GM23248 (cell line): ENCODE measurements around the gene GRK3. TPM values are rescaled to one million over a fixed set of nuclear protein-coding genes. Genes with fewer than 3 reads are reported as not detected.
"Not testable (repeated sequence)": the region's sequence is repeated elsewhere in the genome, so short reads cannot be mapped to it uniquely, and the experiment has no call there.

ENCODE experiments used
- DNase-seq: peaks from one replicate; pipeline ENCODE4 v3.0.0-alpha.2; 2015
- H2AFZ ChIP-seq: fragments of 200-600 bp; sonication (generic); 2 replicates; pipeline ENCODE4 v1.6.1; 2016; ENCODE audit warnings: antibody characterized with exemption
- H3F3A ChIP-seq: fragments of 200-600 bp; sonication (generic); 2 replicates; pipeline ENCODE4 v1.6.1; 2016; ENCODE audit warnings: mild to moderate bottlenecking, antibody characterized with exemption, mixed run types; ENCODE audit not compliant: insufficient read depth
- H3K27ac ChIP-seq: fragments of 200-600 bp; sonication (generic); 2 replicates; pipeline ENCODE4 v1.5.1; 2016; ENCODE audit warnings: mild to moderate bottlenecking
- H3K27me3 ChIP-seq: fragments of 200-600 bp; sonication (generic); replicated peaks from 2 replicates; pipeline ENCODE4 v1.6.1; 2016; ENCODE audit warnings: mild to moderate bottlenecking; ENCODE audit not compliant: insufficient read depth
- H3K36me3 ChIP-seq: fragments of 200-600 bp; sonication (generic); 2 replicates; pipeline ENCODE4 v1.6.1; 2016; ENCODE audit warnings: low read depth, mild to moderate bottlenecking
- H3K4me1 ChIP-seq: fragments of 200-600 bp; sonication (generic); 2 replicates; pipeline ENCODE4 v1.6.1; 2016; ENCODE audit warnings: mild to moderate bottlenecking; ENCODE audit not compliant: insufficient read depth
- H3K4me2 ChIP-seq: fragments of 200-600 bp; sonication (generic); one replicate; pipeline ENCODE4 v1.6.1; 2016; ENCODE audit warnings: mild to moderate bottlenecking; ENCODE audit not compliant: unreplicated experiment
- H3K4me3 ChIP-seq: fragments of 200-600 bp; sonication (generic); 2 replicates; pipeline ENCODE4 v1.5.1; 2016; ENCODE audit warnings: mild to moderate bottlenecking
- H3K79me2 ChIP-seq: fragments of 200-600 bp; sonication (generic); 2 replicates; pipeline ENCODE4 v1.6.1; 2016; ENCODE audit warnings: mild to moderate bottlenecking; ENCODE audit not compliant: insufficient read depth
- H3K9ac ChIP-seq: fragments of 200-600 bp; sonication (generic); 2 replicates; pipeline ENCODE4 v1.6.1; 2016; ENCODE audit warnings: mild to moderate bottlenecking
- H3K9me2 ChIP-seq: fragments of 200-600 bp; sonication (generic); 2 replicates; pipeline ENCODE4 v1.6.1; 2016; ENCODE audit warnings: mixed run types, mild to moderate bottlenecking, moderate library complexity; ENCODE audit not compliant: insufficient read depth
- H3K9me3 ChIP-seq: fragments of 200-600 bp; sonication (generic); one replicate; pipeline ENCODE4 v1.6.1; 2017; ENCODE audit warnings: low read depth
- H4K20me1 ChIP-seq: fragments of 200-600 bp; sonication (generic); 2 replicates; pipeline ENCODE4 v1.6.0; 2016; ENCODE audit not compliant: insufficient read depth
- EZH2 ChIP-seq: fragments of 200-600 bp; sonication (generic); IDR thresholded peaks from 2 replicates; pipeline ENCODE4 v1.6.1; 2018; ENCODE audit warnings: antibody characterized with exemption, mild to moderate bottlenecking; ENCODE audit not compliant: insufficient read depth, poor library complexity, severe bottlenecking
- EZH2phosphoT487 ChIP-seq: fragments of 200-600 bp; sonication (generic); IDR thresholded peaks from 2 replicates; pipeline ENCODE4 v1.6.1; 2018; ENCODE audit warnings: antibody characterized with exemption, moderate library complexity, mild to moderate bottlenecking, low read depth; ENCODE audit not compliant: insufficient read depth
- WGBS, 2 experiments: methylation state at CpG; one replicate each; pipeline ENCODE4 v1.1.6; 2015 to 2017; ENCODE audit warnings: low lambda C conversion rate in 2 of 2, low coverage in 1 of 2; ENCODE audit errors: missing lambda C conversion rate in 2 of 2; 5-methylcytosine and 5-hydroxymethylcytosine counted together
- in situ Hi-C: fragments of 300-500 bp; cut with MboI; formaldehyde crosslinking; loops from 2 replicates; pipeline ENCODE4 v1.15.0; 2020
- polyA plus RNA-seq: library from polyadenylated mRNA; unstranded; fragments of >200 nt; fragmentation: Nextera tagmentation; extraction: Ambion mirVana; gene quantifications from 2 replicates; pipeline ENCODE4 v1.2.1, GENCODE V29; 2016
- total RNA-seq: library from RNA; depleted of rRNA; stranded (reverse); fragments of >200 nt; shearing (Covaris generic); gene quantifications from 2 replicates; pipeline ENCODE4 v1.2.3, GENCODE V29; 2014

The GRK3 gene
- total and polyA plus RNA-seq, 2 experiments from 2014 or later: 0.08 to 0.11 TPM

- in situ Hi-C loops: no loop called here
- Histone ChIP-seq H3F3A (no peaks in the 10 kb centered on the region), H3K27ac (no peak overlapping the region), H3K36me3 (no peaks in the 10 kb centered on the region), H3K79me2 (no peaks in the 10 kb centered on the region), H3K9me3 (no peaks in the 10 kb centered on the region), H3K9me2 (no peaks in the 10 kb centered on the region), H3K27me3 (no peaks in the 10 kb centered on the region), H3K9ac (no peak overlapping the region), H3K4me3 (no peak overlapping the region), H2AFZ (no peak overlapping the region), H3K4me1 (no peaks in the 10 kb centered on the region), H3K4me2 (no peak overlapping the region), H4K20me1 (no peaks in the 10 kb centered on the region)
- DNase-seq: no peak
- WGBS, 2 experiments: 60 to 63% methylated on average over 2 of the region's 2 CpGs
- TF ChIP-seq EZH2 (no peak), EZH2phosphoT487 (no peak)
Measured at GRCh38 chr22:25602445-25602844, 38.0 kb downstream of the GRK3 start.

GRCh38 chr22:25602916-25603315 lies 38.4 kb downstream of the GRK3 start:
- no peak for TF ChIP-seq EZH2phosphoT487
- no peak for TF ChIP-seq EZH2

GRCh38 chr22:25605146-25605545 lies 40.7 kb downstream of the GRK3 start:
- H3K27ac ChIP-seq, H3K27me3 ChIP-seq, H3K9me2 ChIP-seq, H3K4me1 ChIP-seq, DNase-seq, H3F3A ChIP-seq, H3K9me3 ChIP-seq, H3K4me2 ChIP-seq, H3K79me2 ChIP-seq, in situ Hi-C loops, H3K4me3 ChIP-seq, H4K20me1 ChIP-seq, H2AFZ ChIP-seq, H3K36me3 ChIP-seq, H3K9ac ChIP-seq: not testable (repeated sequence)
- WGBS, 2 experiments: 92 to 94% methylated on average over 3 of the region's 3 CpGs

More at GRCh38 chr22:25602916-25603315, 38.4 kb downstream of the GRK3 start:
- Histone ChIP-seq H3K9ac (no peak overlapping the region), H3K4me2 (no peak overlapping the region), H3K4me3 (no peak overlapping the region), H3K4me1 (no peaks in the 10 kb centered on the region), H3K9me2 (no peaks in the 10 kb centered on the region), H3K27me3 (no peaks in the 10 kb centered on the region), H3K9me3 (no peaks in the 10 kb centered on the region), H3K27ac (no peak overlapping the region), H2AFZ (no peak overlapping the region), H3F3A (no peaks in the 10 kb centered on the region), H3K79me2 (no peaks in the 10 kb centered on the region), H3K36me3 (no peaks in the 10 kb centered on the region), H4K20me1 (no peaks in the 10 kb centered on the region)
- in situ Hi-C loops: no loop called here
- WGBS, 2 experiments: 71 to 75% methylated on average over 6 of the region's 6 CpGs
- no peak for DNase-seq

- H3K9me2 ChIP-seq, in situ Hi-C loops, H3K36me3 ChIP-seq, DNase-seq, H4K20me1 ChIP-seq, H3K9me3 ChIP-seq, H3K27me3 ChIP-seq, H3K4me2 ChIP-seq, H3K9ac ChIP-seq, H2AFZ ChIP-seq, H3K4me3 ChIP-seq, H3K27ac ChIP-seq, H3K4me1 ChIP-seq, H3K79me2 ChIP-seq, H3F3A ChIP-seq: not testable (repeated sequence)
- 64 to 74% methylated on average over 5 of the region's 5 CpGs for WGBS, 2 experiments
Measured at GRCh38 chr22:25605565-25605964, 41.1 kb downstream of the GRK3 start.

- H3K79me2 ChIP-seq, H3K9me2 ChIP-seq, H3K9ac ChIP-seq, H3K36me3 ChIP-seq, H3F3A ChIP-seq, H3K27ac ChIP-seq, H3K27me3 ChIP-seq, H4K20me1 ChIP-seq, in situ Hi-C loops, H3K9me3 ChIP-seq, H2AFZ ChIP-seq, H3K4me3 ChIP-seq, DNase-seq, H3K4me2 ChIP-seq, H3K4me1 ChIP-seq: not testable (repeated sequence)
- 88 to 97% methylated on average over 1 of the region's 1 CpG for WGBS, 2 experiments
Measured at GRCh38 chr22:25611284-25611683, 46.8 kb downstream of the GRK3 start.

GRCh38 chr22:25613131-25613530 lies 48.7 kb downstream of the GRK3 start:
- H3K27me3 ChIP-seq, in situ Hi-C loops, H3K4me2 ChIP-seq, H3K4me1 ChIP-seq, H3K9me3 ChIP-seq, H3K9me2 ChIP-seq, H2AFZ ChIP-seq, H3K36me3 ChIP-seq, H4K20me1 ChIP-seq, H3K79me2 ChIP-seq, DNase-seq, H3K9ac ChIP-seq, H3F3A ChIP-seq, H3K4me3 ChIP-seq, H3K27ac ChIP-seq: not testable (repeated sequence)
- WGBS, 2 experiments: no CpG with 5 or more reads among the region's 3 CpGs

- H3K4me1 ChIP-seq, H2AFZ ChIP-seq, H3K27ac ChIP-seq, H3K9me3 ChIP-seq, H3K79me2 ChIP-seq, H3K27me3 ChIP-seq, H3F3A ChIP-seq, H3K9me2 ChIP-seq, DNase-seq, H3K36me3 ChIP-seq, H3K4me2 ChIP-seq, H4K20me1 ChIP-seq, H3K9ac ChIP-seq, in situ Hi-C loops, H3K4me3 ChIP-seq: not testable (repeated sequence)
- WGBS, 2 experiments: 61 to 87% methylated on average over 3 of the region's 4 CpGs
Measured at GRCh38 chr22:25613558-25613957, 49.1 kb downstream of the GRK3 start.
